Right atrium auricular region (tissue), 2 donors: Measurements from ENCODE around the gene SAFB. TPM values are rescaled to one million over a fixed set of nuclear protein-coding genes. Genes with fewer than 3 reads are reported as not detected.
A peak's percentile ranks its signal among the peaks of the same experiment; 100 is the strongest.
"Not testable (repeated sequence)": the region's sequence is repeated elsewhere in the genome, so short reads cannot be mapped to it uniquely, and the experiment has no call there.

ENCODE experiments used
- DNase-seq: peaks from one replicate; pipeline ENCODE4 v3.0.0-alpha.2; 2019; ENCODE audit warnings: low spot score
- H3K27ac ChIP-seq, 2 donors: fragments of 200-600 bp; sonication (generic); 1 replicate in 1 of 2; 2 replicates in 1 of 2; pipeline ENCODE4 v1.5.1; 2016 to 2019
- H3K27me3 ChIP-seq, 2 donors: fragments of 200-600 bp; sonication (generic); one replicate each; pipeline versions ENCODE4 v1.5.1 to v1.6.0; 2017 to 2019
- H3K36me3 ChIP-seq: fragments of 200-600 bp; sonication (generic); one replicate; pipeline ENCODE4 v1.5.1; 2016
- H3K4me1 ChIP-seq, 2 donors: fragments of 200-600 bp; sonication (generic); one replicate each; pipeline versions ENCODE4 v1.5.1 to v1.6.0; 2017 to 2019
- H3K4me3 ChIP-seq, 2 donors: fragments of 200-600 bp; sonication (generic); 1 replicate in 1 of 2; 2 replicates in 1 of 2; pipeline ENCODE4 v1.5.1; 2017 to 2019; ENCODE audit warnings: mild to moderate bottlenecking in 1 of 2, moderate library complexity in 1 of 2
- H3K9me3 ChIP-seq, 2 donors: fragments of 200-600 bp; sonication (generic); one replicate each; pipeline ENCODE4 v1.5.1; 2019
- CTCF ChIP-seq, 2 donors: fragments of 200-600 bp; sonication (generic); IDR thresholded peaks; one replicate each; pipeline ENCODE4 v1.5.1; 2019; ENCODE audit warnings: antibody characterized with exemption in 2 of 2
- total RNA-seq, 2 donors: library from RNA; depleted of rRNA; stranded (reverse); fragments of >200 nt; gene quantifications; one replicate each; pipeline ENCODE4 v1.1.0, GENCODE V29; 2016

Gene SAFB
- total RNA-seq, 2 donors from 2014 or later = 31.9 to 32.7 TPM

- Histone ChIP-seq H3K27ac (no peak overlapping the region), H3K4me3 (no peak overlapping the region), H3K9me3 (no peaks in the 10 kb centered on the region), H3K4me1 (peaks cover 0 to 16% of the 10 kb centered on the region in 2 donors), H3K36me3 (no peaks in the 10 kb centered on the region), H3K27me3 (no peaks in the 10 kb centered on the region)
- DNase-seq = no peak
- no peak for TF ChIP-seq CTCF (IDR thresholded peaks at IDR 0.05)
Measured at GRCh38 chr19:5684694-5685430, 62.0 kb downstream of the SAFB start.

GRCh38 chr19:5686326-5686646 lies 63.4 kb downstream of the SAFB start:
- no peak for TF ChIP-seq CTCF (IDR thresholded peaks at IDR 0.05)
- H3K27me3 ChIP-seq = no peaks in the 10 kb centered on the region
- peak overlapping the region; percentile 34 to 59 for H3K4me3 ChIP-seq
- H3K36me3 ChIP-seq = no peaks in the 10 kb centered on the region
- H3K27ac ChIP-seq = peak overlapping the region; percentile 59 to 71
- H3K9me3 ChIP-seq = no peaks in the 10 kb centered on the region
- peaks cover 0 to 18% of the 10 kb centered on the region in 2 donors for H3K4me1 ChIP-seq
- DNase-seq = no peak

- Histone ChIP-seq H3K4me3 (peak overlapping the region; percentile 34 to 59), H3K9me3 (no peaks in the 10 kb centered on the region), H3K27ac (peak overlapping the region; percentile 59 to 71), H3K36me3 (peaks cover 3% of the 10 kb centered on the region), H3K4me1 (peaks cover 0 to 21% of the 10 kb centered on the region in 2 donors), H3K27me3 (no peaks in the 10 kb centered on the region)
- TF ChIP-seq CTCF (IDR thresholded peaks at IDR 0.05) = peak; percentile 85 to 90
- peak; percentile 96 for DNase-seq
Measured at GRCh38 chr19:5686647-5687359, 63.9 kb downstream of the SAFB start.

- TF ChIP-seq CTCF (IDR thresholded peaks at IDR 0.05) = peak in 1 of 2 donors; percentile 5
- Histone ChIP-seq H3K4me1 (peaks cover 0 to 29% of the 10 kb centered on the region in 2 donors), H3K36me3 (peaks cover 11% of the 10 kb centered on the region), H3K4me3 (peak overlapping the region; percentile 34 to 59), H3K27ac (peak overlapping the region; percentile 59 to 71), H3K9me3 (no peaks in the 10 kb centered on the region), H3K27me3 (no peaks in the 10 kb centered on the region)
- DNase-seq = no peak
Measured at GRCh38 chr19:5687360-5688198, 64.7 kb downstream of the SAFB start.

- H3K36me3 ChIP-seq = peaks cover 19% of the 10 kb centered on the region
- not testable (repeated sequence) for H3K9me3 ChIP-seq, H3K27me3 ChIP-seq, DNase-seq, H3K4me3 ChIP-seq, H3K27ac ChIP-seq
- peaks cover 0 to 34% of the 10 kb centered on the region in 2 donors for H3K4me1 ChIP-seq
Measured at GRCh38 chr19:5688262-5688881, 65.5 kb downstream of the SAFB start.
